ENCODE results near the gene GABBR1.
A peak's percentile ranks its signal among the peaks of the same experiment; 100 is the strongest.

GABBR1 gene

DNA sequence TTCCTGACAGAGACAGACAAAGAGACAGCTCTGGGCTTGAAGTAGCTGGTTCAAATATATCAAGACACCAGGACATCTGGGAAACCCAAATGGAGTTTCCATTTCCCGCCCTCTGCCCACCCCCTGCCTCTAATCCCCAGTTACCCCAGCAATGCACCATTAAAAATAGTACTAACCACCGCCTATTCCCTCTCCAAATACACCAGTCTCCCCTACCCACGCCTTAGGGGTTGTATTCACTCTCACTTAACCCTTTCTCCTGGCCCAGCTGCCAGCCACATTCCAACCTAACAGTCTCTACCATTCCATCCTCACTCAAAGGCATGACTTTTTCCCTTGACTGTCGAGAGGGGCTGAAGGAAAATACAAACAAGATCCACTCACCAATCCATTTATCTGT is 22.4 kb downstream of the GABBR1 start:
- Histone ChIP-seq H4K8ac (ENCODE audit: low read depth, low read length) (no peak overlapping the region), H3K18ac (ENCODE audit: low read length) (no peak overlapping the region), H3K56ac (ENCODE audit: low read length) (no peak overlapping the region), H2AK5ac (ENCODE audit: low read length) (no peak overlapping the region), H3K4me1 (ENCODE audit: control insufficient read depth, low read depth, low read length) (peaks cover 2% of the 10 kb centered on the region), H4K5ac (ENCODE audit: low read length) (no peak overlapping the region), H2BK120ac (ENCODE audit: low read depth, low read length) (no peak overlapping the region), H3K27me3 (ENCODE audit: insufficient read depth, low read length, poor library complexity) (no peaks in the 10 kb centered on the region), H3K4ac (ENCODE audit: low read depth, low read length) (no peak overlapping the region), H3K9ac (ENCODE audit: low read length) (no peak overlapping the region), H3K4me3 (ENCODE audit: low read length) (no peak overlapping the region), H2BK15ac (replicated peaks; ENCODE audit: low read depth) (no peak overlapping the region), H3K79me2 (ENCODE audit: control insufficient read depth, insufficient read depth, low read length) (peaks cover 2% of the 10 kb centered on the region), H3K4me2 (ENCODE audit: low read length) (no peak overlapping the region), H3K27ac (ENCODE audit: low read depth, low read length) (no peak overlapping the region), H2BK5ac (ENCODE audit: low read length) (no peak overlapping the region), H3K23ac (ENCODE audit: low read length) (no peak overlapping the region), H3K79me1 (ENCODE audit: low read length) (peaks cover 4% of the 10 kb centered on the region), H3K36me3 (ENCODE audit: control insufficient read depth, insufficient read depth, low read length) (peaks cover 44% of the 10 kb centered on the region)
- WGBS (ENCODE audit: extremely low coverage, insufficient coverage, low lambda C conversion rate) = no CpG with 5 or more reads among the region's 4 CpGs
- DNase-seq = no peak

DNA sequence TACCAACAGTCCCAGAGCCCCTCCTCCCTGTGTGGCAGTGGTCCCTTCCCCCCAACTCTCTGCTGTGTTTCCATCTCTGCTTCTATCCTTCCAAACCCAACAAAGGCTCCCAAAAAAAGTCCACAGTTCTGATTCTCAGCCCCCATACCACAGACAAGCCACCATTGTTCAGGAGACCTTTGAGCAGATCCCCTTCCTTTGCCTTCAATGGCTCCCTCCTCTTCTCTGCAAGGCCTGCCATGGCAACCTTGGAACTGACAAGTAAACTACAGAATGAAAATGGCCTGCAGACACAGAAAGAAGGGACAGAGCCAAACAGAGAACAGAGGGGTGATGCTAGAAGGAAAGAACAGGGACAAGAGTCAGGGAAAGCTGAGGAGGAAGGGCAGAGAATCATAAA is 24.9 kb downstream of the GABBR1 start:
- no peak overlapping the region for H3K18ac ChIP-seq (ENCODE audit: low read length)
- peaks cover 2% of the 10 kb centered on the region for H3K79me1 ChIP-seq (ENCODE audit: low read length)
- no peaks in the 10 kb centered on the region for H3K79me2 ChIP-seq (ENCODE audit: control insufficient read depth, insufficient read depth, low read length)
- no peak overlapping the region for H2AK5ac ChIP-seq (ENCODE audit: low read length)
- no peak overlapping the region for H3K4me2 ChIP-seq (ENCODE audit: low read length)
- H2BK120ac ChIP-seq (ENCODE audit: low read depth, low read length) = no peak overlapping the region
- no peak overlapping the region for H2BK15ac ChIP-seq (replicated peaks; ENCODE audit: low read depth)
- H4K8ac ChIP-seq (ENCODE audit: low read depth, low read length) = no peak overlapping the region
- H3K27me3 ChIP-seq (ENCODE audit: insufficient read depth, low read length, poor library complexity) = no peaks in the 10 kb centered on the region
- H3K4me1 ChIP-seq (ENCODE audit: control insufficient read depth, low read depth, low read length) = peaks cover 2% of the 10 kb centered on the region
- no peak overlapping the region for H2BK5ac ChIP-seq (ENCODE audit: low read length)
- no peak overlapping the region for H3K4me3 ChIP-seq (ENCODE audit: low read length)
- no peak overlapping the region for H3K27ac ChIP-seq (ENCODE audit: low read depth, low read length)
- peaks cover 45% of the 10 kb centered on the region for H3K36me3 ChIP-seq (ENCODE audit: control insufficient read depth, insufficient read depth, low read length)
- no peak overlapping the region for H4K5ac ChIP-seq (ENCODE audit: low read length)
- no peak overlapping the region for H3K4ac ChIP-seq (ENCODE audit: low read depth, low read length)
- H3K23ac ChIP-seq (ENCODE audit: low read length) = no peak overlapping the region
- H3K9ac ChIP-seq (ENCODE audit: low read length) = no peak overlapping the region
- H3K56ac ChIP-seq (ENCODE audit: low read length) = no peak overlapping the region
- DNase-seq = no peak

GRCh38 chr6:29603930-29604329 is 29.1 kb downstream of the GABBR1 start:
- H3K4me3 ChIP-seq (ENCODE audit: low read length) = no peak overlapping the region
- peaks cover 4% of the 10 kb centered on the region for H3K79me1 ChIP-seq (ENCODE audit: low read length)
- no peak overlapping the region for H3K56ac ChIP-seq (ENCODE audit: low read length)
- H2BK120ac ChIP-seq (ENCODE audit: low read depth, low read length) = no peak overlapping the region
- H3K9ac ChIP-seq (ENCODE audit: low read length) = no peak overlapping the region
- no peak overlapping the region for H3K18ac ChIP-seq (ENCODE audit: low read length)
- H3K4me2 ChIP-seq (ENCODE audit: low read length) = no peak overlapping the region
- no peak overlapping the region for H3K23ac ChIP-seq (ENCODE audit: low read length)
- no peaks in the 10 kb centered on the region for H3K27me3 ChIP-seq (ENCODE audit: insufficient read depth, low read length, poor library complexity)
- H3K4ac ChIP-seq (ENCODE audit: low read depth, low read length) = no peak overlapping the region
- no peaks in the 10 kb centered on the region for H3K4me1 ChIP-seq (ENCODE audit: control insufficient read depth, low read depth, low read length)
- H4K8ac ChIP-seq (ENCODE audit: low read depth, low read length) = no peak overlapping the region
- H3K36me3 ChIP-seq (ENCODE audit: control insufficient read depth, insufficient read depth, low read length) = peaks cover 52% of the 10 kb centered on the region
- no peak overlapping the region for H3K27ac ChIP-seq (ENCODE audit: low read depth, low read length)
- no CpG with 5 or more reads among the region's 2 CpGs for WGBS (ENCODE audit: extremely low coverage, insufficient coverage, low lambda C conversion rate)
- H3K79me2 ChIP-seq (ENCODE audit: control insufficient read depth, insufficient read depth, low read length) = no peaks in the 10 kb centered on the region
- H4K5ac ChIP-seq (ENCODE audit: low read length) = no peak overlapping the region
- no peak overlapping the region for H2BK15ac ChIP-seq (replicated peaks; ENCODE audit: low read depth)
- H2BK5ac ChIP-seq (ENCODE audit: low read length) = no peak overlapping the region
- no peak overlapping the region for H2AK5ac ChIP-seq (ENCODE audit: low read length)
- DNase-seq = no peak

- no peak overlapping the region for H2BK120ac ChIP-seq (ENCODE audit: low read depth, low read length)
- no peak overlapping the region for H3K27ac ChIP-seq (ENCODE audit: low read depth, low read length)
- no peak overlapping the region for H3K23ac ChIP-seq (ENCODE audit: low read length)
Observed at GRCh38 chr6:29603456-29603855, 29.5 kb downstream of the GABBR1 start.

DNA sequence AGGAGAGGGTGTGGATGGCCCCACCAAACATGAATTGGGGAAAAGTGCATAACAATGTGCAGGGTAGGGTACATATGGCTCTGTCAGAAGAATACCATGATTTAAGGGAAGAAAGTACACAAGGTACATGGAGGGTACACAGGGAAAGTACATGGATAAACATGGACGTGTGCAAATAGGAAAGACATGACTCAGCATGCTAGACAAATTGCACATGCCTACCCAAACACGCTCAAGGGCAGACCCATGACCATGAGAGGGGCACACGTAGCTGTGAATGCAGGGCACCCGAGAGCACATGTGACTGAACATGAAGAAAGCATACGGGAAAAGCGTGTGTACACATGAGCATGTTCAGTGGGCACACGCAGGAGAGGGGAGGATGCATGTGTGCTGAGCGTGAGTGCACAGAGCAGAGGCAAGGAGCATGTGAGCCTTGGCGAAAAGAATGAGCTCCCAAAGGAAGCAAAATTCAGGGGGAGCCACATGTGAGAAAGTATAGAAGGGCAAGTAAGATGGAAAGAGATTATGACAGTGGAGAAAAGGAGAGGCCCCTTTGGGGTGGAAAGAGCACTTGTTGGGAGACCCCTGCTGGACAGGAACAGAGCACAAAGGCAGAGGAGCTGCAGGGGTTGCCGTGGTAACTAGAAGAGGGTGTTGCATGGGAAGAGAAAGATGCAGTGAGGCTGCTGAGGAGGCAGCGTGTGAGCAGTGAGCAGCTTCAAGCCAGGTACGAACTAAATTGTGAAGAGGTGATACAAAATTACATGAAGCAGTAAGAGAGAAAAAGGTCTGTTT is 30.2 kb downstream of the GABBR1 start:
- WGBS (ENCODE audit: extremely low coverage, insufficient coverage, low lambda C conversion rate) = no CpG with 5 or more reads among the region's 12 CpGs

More at GRCh38 chr6:29603456-29603855, 29.5 kb downstream of the GABBR1 start:
- Histone ChIP-seq H3K4me2 (ENCODE audit: low read length) (no peak overlapping the region), H4K8ac (ENCODE audit: low read depth, low read length) (no peak overlapping the region), H3K56ac (ENCODE audit: low read length) (no peak overlapping the region), H3K79me2 (ENCODE audit: control insufficient read depth, insufficient read depth, low read length) (no peaks in the 10 kb centered on the region), H2BK5ac (ENCODE audit: low read length) (no peak overlapping the region), H2AK5ac (ENCODE audit: low read length) (no peak overlapping the region), H3K18ac (ENCODE audit: low read length) (no peak overlapping the region), H2BK15ac (replicated peaks; ENCODE audit: low read depth) (no peak overlapping the region), H3K79me1 (ENCODE audit: low read length) (peaks cover 4% of the 10 kb centered on the region), H3K4ac (ENCODE audit: low read depth, low read length) (no peak overlapping the region), H3K4me3 (ENCODE audit: low read length) (no peak overlapping the region), H4K5ac (ENCODE audit: low read length) (no peak overlapping the region), H3K27me3 (ENCODE audit: insufficient read depth, low read length, poor library complexity) (no peaks in the 10 kb centered on the region), H3K4me1 (ENCODE audit: control insufficient read depth, low read depth, low read length) (no peaks in the 10 kb centered on the region), H3K9ac (ENCODE audit: low read length) (no peak overlapping the region), H3K36me3 (ENCODE audit: control insufficient read depth, insufficient read depth, low read length) (peaks cover 53% of the 10 kb centered on the region)
- no peak for DNase-seq
- no CpG with 5 or more reads among the region's 11 CpGs for WGBS (ENCODE audit: extremely low coverage, insufficient coverage, low lambda C conversion rate)

More for the DNA sequence above, 30.2 kb downstream of the GABBR1 start:
- peaks cover 4% of the 10 kb centered on the region for H3K79me1 ChIP-seq (ENCODE audit: low read length)
- no peaks in the 10 kb centered on the region for H3K27me3 ChIP-seq (ENCODE audit: insufficient read depth, low read length, poor library complexity)
- no peak overlapping the region for H4K5ac ChIP-seq (ENCODE audit: low read length)
- H2BK15ac ChIP-seq (replicated peaks; ENCODE audit: low read depth) = no peak overlapping the region
- no peak overlapping the region for H2BK5ac ChIP-seq (ENCODE audit: low read length)
- H2BK120ac ChIP-seq (ENCODE audit: low read depth, low read length) = no peak overlapping the region
- DNase-seq = peak; percentile 93
- H3K4ac ChIP-seq (ENCODE audit: low read depth, low read length) = no peak overlapping the region
- H3K36me3 ChIP-seq (ENCODE audit: control insufficient read depth, insufficient read depth, low read length) = peaks cover 51% of the 10 kb centered on the region
- no peak overlapping the region for H3K4me3 ChIP-seq (ENCODE audit: low read length)
- H3K23ac ChIP-seq (ENCODE audit: low read length) = no peak overlapping the region
- H3K9ac ChIP-seq (ENCODE audit: low read length) = no peak overlapping the region
- no peak overlapping the region for H3K18ac ChIP-seq (ENCODE audit: low read length)
- no peak overlapping the region for H3K56ac ChIP-seq (ENCODE audit: low read length)
- H3K4me1 ChIP-seq (ENCODE audit: control insufficient read depth, low read depth, low read length) = no peaks in the 10 kb centered on the region
- no peaks in the 10 kb centered on the region for H3K79me2 ChIP-seq (ENCODE audit: control insufficient read depth, insufficient read depth, low read length)
- no peak overlapping the region for H3K27ac ChIP-seq (ENCODE audit: low read depth, low read length)
- H3K4me2 ChIP-seq (ENCODE audit: low read length) = no peak overlapping the region
- no peak overlapping the region for H2AK5ac ChIP-seq (ENCODE audit: low read length)
- no peak overlapping the region for H4K8ac ChIP-seq (ENCODE audit: low read depth, low read length)
